Mammary epithelial cell (primary cell): ENCODE data around the gene DCN.

Experiments
- CTCF ChIP-seq, 2 donors: IDR thresholded peaks in 1 of 2; conservative IDR thresholded peaks in 1 of 2; 2 replicates each; pipeline ENCODE4 v1.5.1; 2011 to 2012; ENCODE audit warnings: inconsistent platforms in 2 of 2, low read length in 2 of 2, mild to moderate bottlenecking in 2 of 2, control low read depth in 1 of 2, low read depth in 1 of 2; ENCODE audit not compliant: insufficient read depth in 1 of 2; ENCODE audit errors: extremely low read depth in 1 of 2
- EZH2 ChIP-seq: IDR thresholded peaks from 2 replicates; pipeline ENCODE4 v1.6.1; 2012; ENCODE audit warnings: low read length, inconsistent platforms, borderline replicate concordance

GRCh38 chr12:91180582-91181395 is 1.8 kb downstream of the DCN start:
- TF ChIP-seq CTCF (conservative IDR thresholded peaks at IDR 0.05 in 1 of 2, IDR thresholded peaks at IDR 0.05 in 1 of 2; ENCODE audit: extremely low read depth in 1 of 2, insufficient read depth in 1 of 2, low read depth in 1 of 2, low read length in 2 of 2) = no peak
- no peak for TF ChIP-seq EZH2
